SK-N-SH treated with all-trans-retinoic acid at 6 μM for 48 hours (cell line): Measurements from ENCODE around the gene GCSAM.

Experiments used
- ATAC-seq: fragments of 200-7000 bp; cut with Tn5 transposase; 3 replicates; pipeline ENCODE4 v1.9.1; 2020; ENCODE audit warnings: mild to moderate bottlenecking, moderate library complexity
- ARNTL ChIP-seq: fragments of 450-650 bp; formaldehyde crosslinking; IDR thresholded peaks from 2 replicates; pipeline ENCODE4 v1.5.0; 2020; ENCODE audit warnings: low read depth, mild to moderate bottlenecking, moderate library complexity, borderline replicate concordance
- BACH2 ChIP-seq: fragments of 250-450 bp; sonication (Bioruptor Pico); IDR thresholded peaks from 2 replicates; pipeline ENCODE4 v1.9.0; 2021; ENCODE audit warnings: mild to moderate bottlenecking, borderline replicate concordance
- CREB5 ChIP-seq: fragments of 250-450 bp; sonication (Bioruptor Pico); IDR thresholded peaks from 2 replicates; pipeline ENCODE4 v1.5.1; 2020; ENCODE audit warnings: low read depth, mild to moderate bottlenecking, moderate library complexity
- CSDC2 ChIP-seq: fragments of 250-450 bp; sonication (Bioruptor Pico); IDR thresholded peaks from 2 replicates; pipeline ENCODE4 v1.5.0; 2020; ENCODE audit warnings: mild to moderate bottlenecking, moderate library complexity
- CSRNP3 ChIP-seq: fragments of 250-450 bp; sonication (Bioruptor Pico); IDR thresholded peaks from 2 replicates; pipeline ENCODE4 v1.5.1; 2021; ENCODE audit warnings: mild to moderate bottlenecking, moderate library complexity
- ESRRG ChIP-seq: fragments of 250-450 bp; sonication (Bioruptor Pico); IDR thresholded peaks from 2 replicates; pipeline ENCODE4 v1.6.1; 2021; ENCODE audit warnings: mild to moderate bottlenecking
- GLIS3 ChIP-seq: fragments of 250-450 bp; sonication (Bioruptor Pico); IDR thresholded peaks from 2 replicates; pipeline ENCODE4 v1.5.0; 2020; ENCODE audit warnings: mild to moderate bottlenecking, moderate library complexity
- OSR1 ChIP-seq: fragments of 250-450 bp; sonication (Bioruptor Pico); IDR thresholded peaks from 2 replicates; pipeline ENCODE4 v1.8.0; 2022; ENCODE audit warnings: moderate library complexity, mild to moderate bottlenecking, inconsistent platforms
- PATZ1 ChIP-seq: fragments of 250-450 bp; sonication (Bioruptor Pico); IDR thresholded peaks from 2 replicates; pipeline ENCODE4 v1.8.0; 2020; ENCODE audit warnings: mild to moderate bottlenecking, moderate library complexity, borderline replicate concordance
- POU6F1 ChIP-seq: fragments of 250-450 bp; sonication (Bioruptor Pico); IDR thresholded peaks from 2 replicates; pipeline ENCODE4 v1.8.0; 2021; ENCODE audit warnings: low read depth, mild to moderate bottlenecking, moderate library complexity, borderline replicate concordance
- PPARA ChIP-seq: fragments of 250-450 bp; sonication (Bioruptor Pico); IDR thresholded peaks from 2 replicates; pipeline ENCODE4 v1.5.0; 2020; ENCODE audit warnings: mild to moderate bottlenecking, borderline replicate concordance
- RARB ChIP-seq: fragments of 250-450 bp; sonication (Bioruptor Pico); IDR thresholded peaks from 2 replicates; pipeline ENCODE4 v1.8.0; 2021; ENCODE audit warnings: mild to moderate bottlenecking, moderate library complexity
- TCF4 ChIP-seq: fragments of 250-450 bp; sonication (Bioruptor Pico); IDR thresholded peaks from 2 replicates; pipeline ENCODE4 v1.8.0; 2021; ENCODE audit warnings: mild to moderate bottlenecking, moderate library complexity, borderline replicate concordance
- TOX ChIP-seq: fragments of 250-450 bp; sonication (Bioruptor Pico); IDR thresholded peaks from 2 replicates; pipeline ENCODE4 v1.8.0; 2021; ENCODE audit warnings: mild to moderate bottlenecking, moderate library complexity, borderline replicate concordance
- TSHZ2 ChIP-seq: fragments of 250-450 bp; sonication (Bioruptor Pico); IDR thresholded peaks from 2 replicates; pipeline ENCODE4 v1.5.0; 2020; ENCODE audit warnings: mild to moderate bottlenecking, moderate library complexity
- ZC3H10 ChIP-seq: fragments of 250-450 bp; sonication (Bioruptor Pico); IDR thresholded peaks from 2 replicates; pipeline ENCODE4 v1.5.1; 2021; ENCODE audit warnings: mild to moderate bottlenecking, moderate library complexity
- ZFP3 ChIP-seq: fragments of 250-450 bp; sonication (Bioruptor Pico); IDR thresholded peaks from 2 replicates; pipeline ENCODE4 v1.5.0; 2020; ENCODE audit warnings: mild to moderate bottlenecking, moderate library complexity
- ZFP30 ChIP-seq: fragments of 450-650 bp; formaldehyde crosslinking; IDR thresholded peaks from 2 replicates; pipeline ENCODE4 v1.5.0; 2022; ENCODE audit warnings: mild to moderate bottlenecking, moderate library complexity
- ZNF70 ChIP-seq: fragments of 450-650 bp; formaldehyde crosslinking; IDR thresholded peaks from 2 replicates; pipeline ENCODE4 v1.5.0; 2020; ENCODE audit warnings: mild to moderate bottlenecking, moderate library complexity
- ZNF8 ChIP-seq: fragments of 450-650 bp; formaldehyde crosslinking; IDR thresholded peaks from 2 replicates; pipeline ENCODE4 v1.5.0; 2020; ENCODE audit warnings: mild to moderate bottlenecking, moderate library complexity

The GCSAM gene

GRCh38 chr3:112132975-112133448 is at the start of gene GCSAM:
Gene GCSAM, minus strand, starts transcription at chr3:112133248. Its CDS starts 128 bp downstream, at chr3:112133120.
- TF ChIP-seq BACH2: no peak
- TF ChIP-seq CREB5 (CRISPR knock-in tag): no peak
- TF ChIP-seq RARB (CRISPR knock-in tag): no peak
- TF ChIP-seq ZFP30 (CRISPR knock-in tag): no peak
- no peak for TF ChIP-seq OSR1 (CRISPR knock-in tag)
- no peak for TF ChIP-seq ZNF8 (CRISPR knock-in tag)
- TF ChIP-seq ZNF70 (CRISPR knock-in tag): no peak
- no peak for TF ChIP-seq CSDC2 (CRISPR knock-in tag)
- TF ChIP-seq TSHZ2: no peak
- TF ChIP-seq TOX (CRISPR knock-in tag): no peak
- TF ChIP-seq ARNTL (CRISPR knock-in tag): no peak
- TF ChIP-seq TCF4 (CRISPR knock-in tag): no peak
- no peak for TF ChIP-seq CSRNP3 (CRISPR knock-in tag)
- ATAC-seq: no peak

GRCh38 chr3:112175646-112176045 is 42.6 kb upstream of the GCSAM start:
- TF ChIP-seq BACH2: no peak
- no peak for TF ChIP-seq RARB (CRISPR knock-in tag)
- TF ChIP-seq ARNTL (CRISPR knock-in tag): no peak
- no peak for TF ChIP-seq ESRRG
- no peak for TF ChIP-seq CSRNP3 (CRISPR knock-in tag)
- no peak for TF ChIP-seq POU6F1
- no peak for TF ChIP-seq OSR1 (CRISPR knock-in tag)
- no peak for TF ChIP-seq ZNF70 (CRISPR knock-in tag)
- no peak for TF ChIP-seq PPARA
- no peak for TF ChIP-seq ZFP3 (CRISPR knock-in tag)
- TF ChIP-seq ZC3H10 (CRISPR knock-in tag): no peak
- TF ChIP-seq TSHZ2: no peak
- no peak for TF ChIP-seq CSDC2 (CRISPR knock-in tag)
- ATAC-seq: no peak

GRCh38 chr3:112175037-112175436 is 42.0 kb upstream of the GCSAM start:
- TF ChIP-seq GLIS3 (no peak), ZNF8 (CRISPR knock-in tag) (no peak), PATZ1 (CRISPR knock-in tag) (no peak), ZFP3 (CRISPR knock-in tag) (no peak), CSRNP3 (CRISPR knock-in tag) (no peak), ZC3H10 (CRISPR knock-in tag) (no peak), OSR1 (CRISPR knock-in tag) (no peak)
- TF ChIP-seq, all 23 proteins: peak for 0
- no peak for ATAC-seq
